HG02623 (cell line): Measurements from ENCODE around the gene RYR2.

Source experiments
- ATAC-seq: cut with Tn5 transposase; IDR thresholded peaks from one replicate; pipeline ENCODE4 v1.9.1; 2021; ENCODE audit warnings: moderate library complexity; ENCODE audit not compliant: unreplicated experiment

Gene RYR2

GRCh38 chr1:237187842-237188241 lies 145.9 kb downstream of the RYR2 start:
- no peak for ATAC-seq

GRCh38 chr1:237191403-237191802 lies 149.4 kb downstream of the RYR2 start:
- no peak for ATAC-seq

DNA sequence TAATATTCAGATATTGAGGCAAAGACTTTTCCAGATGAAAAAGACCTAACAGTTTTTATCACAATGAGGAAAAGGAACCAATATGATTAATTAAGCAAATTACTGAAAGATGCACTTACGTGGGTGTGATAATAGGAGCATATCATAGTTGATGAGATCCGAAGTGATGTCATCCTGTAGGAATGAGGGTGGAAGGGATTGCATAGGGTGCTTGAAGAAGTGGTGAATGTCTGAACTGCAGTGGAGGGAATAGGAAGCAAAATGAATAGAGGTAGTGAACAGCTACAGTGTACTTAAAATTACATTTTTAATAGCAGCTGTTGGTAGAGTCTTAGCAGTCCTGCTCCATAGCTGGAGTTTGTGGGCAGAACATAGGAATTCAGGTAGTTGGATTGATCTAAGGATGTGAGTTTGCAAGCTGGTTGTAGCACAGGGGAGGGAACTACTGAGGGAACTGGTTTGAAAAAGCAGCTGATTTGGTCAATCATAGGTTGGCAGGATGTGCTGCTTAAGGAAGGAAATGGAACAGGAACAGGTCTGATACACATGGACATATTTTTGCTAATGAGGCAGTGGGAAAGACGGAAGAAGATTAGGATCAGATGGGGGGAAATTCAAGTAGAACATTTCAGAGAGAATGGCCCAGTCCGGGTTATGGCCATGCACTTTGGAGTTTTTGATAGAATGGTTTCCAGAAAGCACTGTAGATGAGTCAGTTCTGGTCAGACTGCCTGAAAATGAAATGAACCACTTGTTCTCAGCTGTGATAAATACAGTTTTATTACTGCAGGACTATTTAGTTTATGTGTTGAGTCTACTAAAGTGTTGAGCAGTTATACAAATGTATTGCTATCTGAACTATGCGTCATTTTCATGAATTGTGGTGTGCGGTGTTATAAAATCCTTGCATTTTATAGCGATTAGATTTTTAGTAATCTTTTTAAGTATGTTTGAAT lies 155.8 kb downstream of the RYR2 start:
- no peak for ATAC-seq

DNA sequence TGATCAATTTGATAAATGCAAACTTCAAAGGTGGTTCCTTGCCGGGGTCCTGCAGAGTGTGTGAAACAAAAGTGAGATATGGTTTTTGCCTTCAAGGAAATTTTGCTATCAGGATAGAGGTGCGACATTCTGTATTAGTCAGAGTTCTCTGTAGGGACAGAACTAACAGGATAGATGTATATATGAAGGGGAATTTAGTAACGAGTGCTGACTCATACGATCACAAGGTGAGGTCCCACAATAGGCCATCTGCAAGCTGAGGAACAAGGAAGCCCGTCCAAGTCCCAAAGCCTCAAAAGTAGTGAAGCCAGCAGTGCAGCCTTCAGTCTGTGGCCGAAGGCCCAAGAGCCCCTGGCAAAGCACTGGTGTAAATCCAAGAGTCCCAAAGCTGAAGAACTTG lies 157.0 kb downstream of the RYR2 start:
- no peak for ATAC-seq

GRCh38 chr1:237201155-237201554 lies 159.2 kb downstream of the RYR2 start:
- no peak for ATAC-seq

- no peak for ATAC-seq
These were observed 162.9 kb downstream of the RYR2 start for GRCh38 chr1:237204841-237205240.

DNA sequence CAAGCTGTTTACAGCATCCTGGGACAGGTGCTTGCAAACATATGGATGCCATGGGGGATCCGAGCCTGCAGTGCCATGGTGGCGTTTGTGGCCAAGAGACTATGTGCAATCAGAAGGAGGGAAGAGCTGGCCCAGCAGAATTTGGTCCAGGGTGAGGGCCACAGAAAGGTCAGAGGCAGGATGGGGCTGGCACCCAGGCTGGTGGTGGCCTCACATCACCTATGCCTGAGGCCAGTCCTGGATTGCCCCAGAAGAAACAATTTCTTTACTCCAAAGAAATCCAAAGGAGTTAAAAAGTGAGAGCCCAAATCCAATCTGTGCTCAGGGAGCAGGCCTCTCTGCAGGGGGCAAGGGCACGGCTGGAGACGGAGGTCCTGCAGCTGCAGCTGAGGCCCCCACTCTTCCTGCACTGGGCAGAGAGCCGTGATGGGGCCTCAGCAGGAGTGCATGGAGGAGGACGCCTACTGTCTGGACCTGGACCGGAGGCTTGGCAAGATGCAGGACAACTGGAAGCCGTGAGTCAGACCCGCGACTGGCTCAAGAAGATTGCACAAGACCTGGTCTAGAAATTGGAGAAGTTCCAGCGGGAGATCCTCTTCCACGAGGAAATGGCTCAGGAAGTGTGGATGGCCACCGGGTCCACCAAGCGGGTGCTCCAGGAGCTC lies 163.5 kb downstream of the RYR2 start:
- no peak for ATAC-seq

DNA sequence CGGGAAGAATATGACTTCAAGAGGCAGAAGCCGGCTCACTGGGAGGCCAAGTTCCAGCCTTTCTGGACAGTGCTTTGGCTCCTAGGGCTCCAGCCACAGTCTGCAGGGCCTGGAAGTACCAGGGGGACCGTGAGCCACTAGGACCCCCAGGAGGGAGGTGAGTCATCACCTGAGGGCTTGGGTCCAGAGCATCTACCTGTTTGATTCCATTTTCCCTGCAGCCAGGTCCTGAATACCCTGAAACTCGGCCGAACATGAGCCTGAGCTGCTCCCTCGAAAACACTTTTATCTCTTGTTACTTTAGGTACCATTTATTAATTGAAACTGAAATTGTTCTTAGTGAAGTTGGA lies 164.1 kb downstream of the RYR2 start:
- ATAC-seq, result no peak

DNA sequence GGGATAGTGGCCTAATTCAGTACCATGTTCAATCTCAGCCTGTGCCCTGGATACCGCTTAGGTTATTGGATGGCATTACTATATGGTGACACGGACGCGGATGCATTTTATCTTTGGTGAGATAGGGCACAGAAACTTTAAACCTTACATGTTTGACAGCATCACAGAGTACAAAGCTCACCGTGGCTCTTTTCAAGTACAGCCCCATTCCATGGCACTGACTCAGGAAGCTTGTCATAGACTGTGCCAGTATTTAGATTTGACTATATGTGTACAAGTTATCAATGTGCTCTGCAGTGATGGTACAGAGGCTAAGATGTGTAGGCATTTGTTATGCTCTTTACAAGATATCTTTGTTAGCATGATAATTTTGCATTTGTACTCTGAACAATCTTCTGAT lies 169.0 kb downstream of the RYR2 start:
- no peak for ATAC-seq

GRCh38 chr1:237211540-237211939 lies 169.6 kb downstream of the RYR2 start:
- no peak for ATAC-seq

- no peak for ATAC-seq
These were observed 178.0 kb downstream of the RYR2 start for GRCh38 chr1:237219751-237220642.

GRCh38 chr1:237223419-237223818 lies 181.4 kb downstream of the RYR2 start:
- no peak for ATAC-seq

- ATAC-seq, result no peak
These were observed 184.4 kb downstream of the RYR2 start for GRCh38 chr1:237226177-237226944.

GRCh38 chr1:237227476-237227875 lies 185.5 kb downstream of the RYR2 start:
- ATAC-seq, result no peak

GRCh38 chr1:237228421-237228820 lies 186.4 kb downstream of the RYR2 start:
- ATAC-seq, result no peak

DNA sequence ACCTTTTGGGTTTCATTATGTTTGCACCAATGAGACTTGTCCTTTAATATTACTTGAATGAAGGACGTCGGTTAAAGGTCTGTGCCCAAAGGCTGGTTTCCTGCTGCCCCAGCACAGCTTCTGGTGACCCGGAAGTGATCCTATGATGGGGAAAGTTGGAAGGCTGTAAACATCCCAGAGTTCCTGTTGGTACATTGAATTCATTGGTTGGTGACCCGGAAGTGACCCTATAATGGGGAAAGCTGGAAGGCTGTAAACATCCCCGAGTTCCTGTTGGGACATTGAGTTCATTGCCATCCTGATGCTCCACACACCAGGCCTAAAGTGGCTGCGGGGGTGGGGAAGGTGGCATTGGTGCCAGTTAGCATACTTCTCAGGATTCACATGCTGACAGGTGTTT lies 187.3 kb downstream of the RYR2 start:
- no peak for ATAC-seq

DNA sequence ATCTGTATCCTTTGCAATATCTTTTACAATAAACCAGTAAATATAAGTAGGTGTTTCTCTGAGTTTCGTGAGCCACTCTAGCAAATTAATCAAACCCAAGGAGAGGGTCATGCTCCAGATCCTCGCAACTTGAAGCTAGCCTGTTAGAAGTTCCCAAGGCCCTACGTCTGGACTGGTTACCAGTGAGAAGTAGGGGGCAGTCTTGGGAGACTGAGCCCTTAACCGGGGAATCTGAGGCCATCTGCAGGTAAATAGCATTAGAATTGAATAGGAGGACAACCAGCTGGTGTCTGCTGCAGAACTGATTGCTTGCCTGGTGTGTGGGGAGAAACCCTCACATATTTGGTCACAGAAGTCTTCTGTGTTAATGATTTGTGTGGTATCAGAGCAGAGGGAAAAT lies 190.5 kb downstream of the RYR2 start:
- ATAC-seq, result no peak

DNA sequence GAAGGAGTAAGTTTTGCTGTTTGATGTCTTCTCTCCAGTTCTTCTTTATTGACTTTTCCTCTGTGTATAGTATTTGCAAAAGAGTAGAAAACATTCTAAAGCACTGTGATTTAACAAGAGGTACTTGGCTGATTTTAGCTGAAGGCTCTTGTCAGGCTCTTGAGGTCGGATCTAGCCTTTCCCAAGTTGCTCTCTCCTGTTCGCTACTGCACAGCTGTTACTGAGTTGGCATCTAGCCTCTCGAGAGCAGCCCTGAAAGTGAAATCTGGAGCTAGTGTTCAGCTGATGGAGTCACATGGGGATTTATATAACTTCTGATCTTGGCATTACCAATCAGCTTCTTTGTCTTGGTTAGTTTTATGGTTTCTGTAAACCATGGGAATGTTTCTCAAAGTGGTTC lies 193.1 kb downstream of the RYR2 start:
- no peak for ATAC-seq

GRCh38 chr1:237237721-237238120 lies 195.7 kb downstream of the RYR2 start:
- no peak for ATAC-seq

DNA sequence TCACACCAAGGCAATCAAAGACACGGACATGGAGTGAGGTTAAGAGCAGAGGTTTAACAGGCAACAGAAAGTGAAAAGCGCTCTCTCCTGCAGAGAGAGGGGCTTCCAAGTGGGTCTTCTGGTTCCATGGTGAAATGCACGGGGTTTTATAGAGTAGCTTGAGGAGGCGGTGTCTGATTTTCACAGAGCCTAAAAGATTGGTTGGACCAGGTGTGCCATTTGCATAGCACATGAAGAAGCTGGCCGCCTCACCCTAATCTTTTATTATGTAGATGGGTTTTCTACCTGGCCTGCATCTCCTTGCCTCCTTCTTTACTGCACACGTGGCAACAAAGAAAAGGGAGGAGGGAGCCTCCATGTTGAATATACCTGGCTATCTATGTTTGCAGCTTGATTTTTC lies 197.3 kb downstream of the RYR2 start:
- no peak for ATAC-seq

DNA sequence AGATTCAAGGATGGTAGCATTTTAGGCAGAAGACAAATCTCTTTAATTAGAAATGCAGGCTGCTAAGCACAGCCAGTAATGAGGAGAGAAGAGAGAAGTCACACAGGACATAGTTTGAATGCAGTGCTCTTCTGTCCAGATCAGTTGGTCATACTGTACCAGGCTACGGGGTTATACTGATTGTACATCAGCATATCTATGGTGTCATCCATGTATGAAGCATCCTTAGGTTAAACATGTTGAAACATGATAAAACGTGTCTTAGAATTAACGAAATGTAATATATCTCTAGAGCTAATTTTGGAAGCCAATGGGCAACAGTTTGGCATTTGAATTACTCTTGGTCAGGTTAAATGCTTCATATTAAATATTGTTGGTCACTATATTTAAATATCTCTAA lies 199.1 kb downstream of the RYR2 start:
- no peak for ATAC-seq
